Epithelial cell of esophagus (primary cell): ENCODE data around the gene FGD3.

ENCODE experiments used
- DNase-seq: peaks from one replicate; pipeline ENCODE4 v3.0.0; 2010; ENCODE audit warnings: low read depth
- H3K4me3 ChIP-seq: 2 replicates; pipeline ENCODE4 v1.5.1; 2011; ENCODE audit warnings: mild to moderate bottlenecking, low read length, control low read depth
- TF ChIP-seq, protein P1 (sequence below): IDR thresholded peaks from 2 replicates; pipeline ENCODE4 v1.5.1; 2011; ENCODE audit warnings: low read depth, mild to moderate bottlenecking, low read length, control low read depth, inconsistent platforms; ENCODE audit not compliant: insufficient read depth; ENCODE audit errors: missing control alignments

FGD3 gene

DNA sequence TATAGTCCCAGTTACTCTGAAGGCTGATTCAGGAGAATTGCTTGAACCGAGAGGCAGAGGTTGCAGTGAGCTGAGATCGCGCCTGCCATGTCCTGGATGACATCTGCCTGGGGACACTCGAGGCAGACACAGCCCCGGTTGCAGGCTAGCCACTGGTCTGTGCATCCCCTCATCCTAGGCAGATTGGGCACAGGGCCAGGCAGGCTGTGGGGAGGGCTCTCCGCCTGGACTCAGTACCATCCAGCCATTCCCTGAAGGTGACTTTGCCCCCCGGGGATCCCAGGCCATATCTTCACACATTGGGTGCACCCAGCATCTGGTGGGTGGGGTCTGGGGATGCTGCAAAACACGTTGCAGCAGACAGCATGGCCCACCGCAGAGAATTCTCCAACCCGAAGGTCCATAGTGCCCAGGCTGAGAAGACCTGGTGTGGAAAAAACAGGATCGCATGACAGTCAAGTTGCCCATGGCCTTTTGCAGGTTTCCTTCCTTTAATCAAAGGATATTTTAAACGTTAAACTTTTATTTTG, 60.3 kb downstream of the FGD3 start:
- no peak for DNase-seq
- TF ChIP-seq, protein P1, sequence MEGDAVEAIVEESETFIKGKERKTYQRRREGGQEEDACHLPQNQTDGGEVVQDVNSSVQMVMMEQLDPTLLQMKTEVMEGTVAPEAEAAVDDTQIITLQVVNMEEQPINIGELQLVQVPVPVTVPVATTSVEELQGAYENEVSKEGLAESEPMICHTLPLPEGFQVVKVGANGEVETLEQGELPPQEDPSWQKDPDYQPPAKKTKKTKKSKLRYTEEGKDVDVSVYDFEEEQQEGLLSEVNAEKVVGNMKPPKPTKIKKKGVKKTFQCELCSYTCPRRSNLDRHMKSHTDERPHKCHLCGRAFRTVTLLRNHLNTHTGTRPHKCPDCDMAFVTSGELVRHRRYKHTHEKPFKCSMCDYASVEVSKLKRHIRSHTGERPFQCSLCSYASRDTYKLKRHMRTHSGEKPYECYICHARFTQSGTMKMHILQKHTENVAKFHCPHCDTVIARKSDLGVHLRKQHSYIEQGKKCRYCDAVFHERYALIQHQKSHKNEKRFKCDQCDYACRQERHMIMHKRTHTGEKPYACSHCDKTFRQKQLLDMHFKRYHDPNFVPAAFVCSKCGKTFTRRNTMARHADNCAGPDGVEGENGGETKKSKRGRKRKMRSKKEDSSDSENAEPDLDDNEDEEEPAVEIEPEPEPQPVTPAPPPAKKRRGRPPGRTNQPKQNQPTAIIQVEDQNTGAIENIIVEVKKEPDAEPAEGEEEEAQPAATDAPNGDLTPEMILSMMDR: no peak
- H3K4me3 ChIP-seq: no peak overlapping the region

DNA sequence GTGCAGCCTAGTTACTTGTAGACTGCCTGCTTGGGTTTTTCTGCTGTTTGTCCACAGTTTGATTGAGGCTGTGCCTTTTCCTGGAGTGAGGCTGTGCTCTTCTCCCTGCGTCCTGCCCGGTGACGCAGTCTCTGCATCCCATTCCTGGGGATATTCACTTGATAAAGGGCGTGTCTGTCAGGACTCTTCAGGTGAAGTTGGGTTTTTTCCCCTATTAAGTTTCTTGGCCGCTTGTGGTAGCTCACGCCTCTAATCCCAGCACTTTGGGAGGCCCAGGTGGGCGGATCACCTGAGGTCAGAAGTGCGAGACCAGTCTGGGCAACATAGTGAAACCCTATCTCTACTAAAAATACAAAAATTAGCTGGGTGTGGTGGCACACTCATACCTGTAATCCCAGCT, 61.1 kb downstream of the FGD3 start:
- H3K4me3 ChIP-seq: no peak overlapping the region
- DNase-seq: no peak
- TF ChIP-seq, protein P1: no peak

DNA sequence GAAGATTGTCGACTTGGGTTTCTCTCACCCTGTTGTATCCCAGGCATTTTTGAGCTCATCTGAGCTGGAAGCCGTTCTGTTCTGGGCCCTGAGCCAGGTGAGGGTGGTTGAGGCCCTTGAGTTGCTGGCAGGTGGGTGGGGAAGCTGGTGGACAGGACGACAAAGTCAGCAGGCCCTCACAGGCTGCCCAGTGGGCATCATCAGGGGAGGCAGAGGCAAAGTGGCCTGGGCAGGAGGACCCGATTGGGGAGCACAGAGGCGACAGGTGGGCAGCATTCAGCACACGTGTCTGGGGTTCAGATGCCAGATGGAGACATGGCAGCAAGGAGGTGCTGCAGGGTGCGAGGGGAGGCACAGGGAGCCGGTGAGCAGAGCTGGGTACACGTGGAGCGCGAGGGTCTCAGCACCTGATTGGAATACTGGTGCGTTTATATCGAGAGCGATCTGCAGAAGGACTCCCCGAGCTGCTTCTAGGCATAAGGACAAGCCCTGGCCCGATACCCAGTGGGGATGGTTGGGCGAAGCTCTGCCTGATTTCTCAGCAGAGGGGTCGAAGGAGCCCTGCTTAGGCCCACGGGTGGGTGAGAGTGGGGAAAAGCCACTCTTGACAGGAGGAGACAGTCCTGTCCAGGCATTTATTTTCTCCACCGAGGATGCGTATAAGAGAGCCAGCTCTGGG, 62.2 kb downstream of the FGD3 start:
- no peak for DNase-seq
- TF ChIP-seq, protein P1: no peak

DNA sequence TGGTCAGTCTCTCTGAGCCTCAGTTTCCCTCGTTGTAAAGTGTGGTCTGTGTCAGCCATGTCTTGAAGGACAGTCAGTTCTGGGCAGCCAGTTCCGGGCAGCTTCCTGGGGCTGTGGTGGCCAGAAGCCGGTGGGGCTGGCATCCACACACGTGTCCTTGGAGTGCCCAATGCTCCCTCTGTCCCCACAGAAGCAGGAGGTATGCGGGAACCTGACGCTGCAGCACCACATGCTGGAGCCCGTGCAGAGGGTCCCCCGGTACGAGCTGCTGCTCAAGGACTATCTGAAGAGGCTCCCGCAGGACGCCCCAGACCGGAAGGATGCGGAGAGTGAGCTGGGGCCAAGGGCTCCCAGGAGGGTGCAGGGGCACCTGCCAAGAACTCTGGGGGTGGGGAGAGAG, 62.7 kb downstream of the FGD3 start:
- H3K4me3 ChIP-seq: no peak overlapping the region
- TF ChIP-seq, protein P1: no peak
- no peak for DNase-seq

More for the DNA sequence above, 62.2 kb downstream of the FGD3 start:
- no peak overlapping the region for H3K4me3 ChIP-seq

DNA sequence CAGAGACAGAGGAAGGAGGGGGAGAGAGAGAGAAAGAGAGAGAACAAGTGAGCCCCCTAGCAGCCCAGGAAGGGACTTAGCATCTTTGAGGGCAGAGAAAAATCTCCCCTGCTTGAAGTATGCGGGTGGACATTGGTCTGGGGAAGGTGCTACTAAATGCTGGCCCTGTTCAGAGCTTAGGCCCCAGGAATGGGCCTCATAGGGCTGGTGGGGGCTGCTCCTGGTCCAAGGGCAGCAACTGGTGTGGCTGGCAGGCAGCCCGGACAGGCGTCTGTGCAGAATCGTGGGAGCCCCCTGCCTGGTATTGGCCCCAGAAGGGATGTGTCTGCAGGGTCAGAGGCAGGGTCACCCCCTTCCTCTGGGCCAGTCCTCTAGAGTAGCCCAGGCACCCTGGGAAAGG, 63.4 kb downstream of the FGD3 start:
- no peak overlapping the region for H3K4me3 ChIP-seq
- TF ChIP-seq, protein P1: no peak
- no peak for DNase-seq

DNA sequence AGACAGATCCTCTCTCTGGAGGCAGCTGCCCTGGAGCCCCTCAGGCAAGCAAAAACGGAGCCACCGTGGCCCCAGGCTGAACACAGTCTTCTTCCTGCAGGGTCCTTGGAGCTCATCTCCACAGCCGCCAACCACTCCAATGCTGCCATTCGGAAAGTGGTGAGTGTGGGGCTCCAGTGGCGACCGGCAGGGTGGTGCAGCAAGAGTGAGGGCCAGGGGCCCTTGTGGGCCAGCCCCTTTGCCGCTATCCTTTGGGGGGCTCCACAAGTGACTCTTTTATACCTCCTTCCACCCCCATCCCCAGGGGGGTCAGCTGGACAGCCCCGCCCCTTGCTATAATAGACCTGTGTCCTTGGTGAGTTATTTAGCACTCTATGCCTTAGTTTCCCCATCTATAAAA, 63.8 kb downstream of the FGD3 start:
- TF ChIP-seq, protein P1: no peak
- DNase-seq: no peak
- no peak overlapping the region for H3K4me3 ChIP-seq
